Parathyroid adenoma (tissue), 2 donors: ENCODE measurements around the gene APRT.

Experiments used
- H2AFZ ChIP-seq: fragments of 300-600 bp; sonication (generic); one replicate; pipeline ENCODE4 v1.7.0; 2017; ENCODE audit warnings: antibody characterized with exemption, mild to moderate bottlenecking
- H3K27ac ChIP-seq: fragments of 300-600 bp; sonication (generic); one replicate; pipeline ENCODE4 v1.7.0; 2017
- H3K27me3 ChIP-seq: fragments of 300-600 bp; sonication (generic); one replicate; pipeline ENCODE4 v1.7.0; 2017; ENCODE audit warnings: low read length; ENCODE audit not compliant: control insufficient read depth, insufficient read depth
- H3K36me3 ChIP-seq: fragments of 300-600 bp; sonication (generic); one replicate; pipeline ENCODE4 v1.7.0; 2017; ENCODE audit warnings: low read length; ENCODE audit not compliant: control insufficient read depth, insufficient read depth
- H3K4me1 ChIP-seq: fragments of 300-600 bp; sonication (generic); one replicate; pipeline ENCODE4 v1.7.0; 2017; ENCODE audit warnings: control low read depth
- H3K4me2 ChIP-seq: fragments of 300-600 bp; sonication (generic); one replicate; pipeline ENCODE4 v1.7.0; 2017; ENCODE audit warnings: low read length
- H3K4me3 ChIP-seq: fragments of 300-600 bp; sonication (generic); one replicate; pipeline ENCODE4 v1.7.0; 2017; ENCODE audit warnings: low read depth, low read length
- H3K79me2 ChIP-seq: fragments of 300-600 bp; sonication (generic); one replicate; pipeline ENCODE4 v1.7.0; 2017; ENCODE audit warnings: control low read depth
- H3K9ac ChIP-seq: fragments of 300-600 bp; sonication (generic); one replicate; pipeline ENCODE4 v1.7.0; 2017; ENCODE audit warnings: mild to moderate bottlenecking
- H3K9me3 ChIP-seq: fragments of 300-600 bp; sonication (generic); one replicate; pipeline ENCODE4 v1.7.0; 2017; ENCODE audit warnings: low read length; ENCODE audit not compliant: control insufficient read depth
- CTCF ChIP-seq: fragments of 300-600 bp; sonication (generic); IDR thresholded peaks from one replicate; pipeline ENCODE4 v1.7.0; 2017; ENCODE audit warnings: antibody characterized with exemption, mild to moderate bottlenecking
- donor health status: primary hyperparathyroidism.

APRT gene

GRCh38 chr16:88787579-88788314, 24.0 kb downstream of the APRT start:
- Histone ChIP-seq H3K9ac (no peak overlapping the region), H3K27me3 (no peaks in the 10 kb centered on the region), H3K27ac (no peak overlapping the region), H3K9me3 (no peaks in the 10 kb centered on the region), H3K4me3 (no peak overlapping the region), H2AFZ (no peak overlapping the region), H3K36me3 (no peaks in the 10 kb centered on the region), H3K4me2 (no peak overlapping the region), H3K4me1 (no peaks in the 10 kb centered on the region), H3K79me2 (no peaks in the 10 kb centered on the region)
- no peak for TF ChIP-seq CTCF

- peak within 1 kb of the TSS; percentile 41 for H3K27ac ChIP-seq
- H3K36me3 ChIP-seq = no peaks in the 10 kb centered on the region
- H3K4me1 ChIP-seq = no peaks in the 10 kb centered on the region
- no peak within 1 kb of the TSS for H3K9ac ChIP-seq
- peak within 1 kb of the TSS; percentile 84 for H2AFZ ChIP-seq
- no peaks in the 10 kb centered on the region for H3K27me3 ChIP-seq
- peak; percentile 90 for TF ChIP-seq CTCF
- H3K4me2 ChIP-seq = peak within 1 kb of the TSS; percentile 79
- H3K79me2 ChIP-seq = no peaks in the 10 kb centered on the region
- H3K9me3 ChIP-seq = no peaks in the 10 kb centered on the region
- peak within 1 kb of the TSS; percentile 50 for H3K4me3 ChIP-seq
Measured at GRCh38 chr16:88785106-88785924, 26.4 kb downstream of the APRT start, which contains the start of gene PIEZO1. Gene PIEZO1, minus strand, starts transcription at chr16:88785220. Its CDS starts 256 bp downstream, at chr16:88784964.

GRCh38 chr16:88784856-88785105, 26.9 kb downstream of the APRT start:
- H3K27me3 ChIP-seq = no peaks in the 10 kb centered on the region
- no peak overlapping the region for H3K27ac ChIP-seq
- no peaks in the 10 kb centered on the region for H3K4me1 ChIP-seq
- H3K9me3 ChIP-seq = no peaks in the 10 kb centered on the region
- H3K4me2 ChIP-seq = peak overlapping the region; percentile 32
- H3K36me3 ChIP-seq = no peaks in the 10 kb centered on the region
- no peak overlapping the region for H3K9ac ChIP-seq
- TF ChIP-seq CTCF = no peak
- no peaks in the 10 kb centered on the region for H3K79me2 ChIP-seq
- peak overlapping the region; percentile 82 for H2AFZ ChIP-seq
- H3K4me3 ChIP-seq = peak overlapping the region; percentile 34

- Histone ChIP-seq H3K36me3 (no peaks in the 10 kb centered on the region), H3K79me2 (peaks cover 4% of the 10 kb centered on the region), H3K27me3 (no peaks in the 10 kb centered on the region), H3K4me1 (no peaks in the 10 kb centered on the region), H3K9ac (no peak overlapping the region), H3K9me3 (no peaks in the 10 kb centered on the region), H3K4me3 (peak overlapping the region; percentile 34), H3K4me2 (peak overlapping the region; percentile 32), H3K27ac (peak overlapping the region; percentile 41), H2AFZ (peak overlapping the region; percentile 82)
- peak; percentile 48 for TF ChIP-seq CTCF
Measured at GRCh38 chr16:88784074-88784855, 27.5 kb downstream of the APRT start.
